Activated CD8-positive, alpha-beta memory T cell treated with anti-CD3 and anti-CD28 coated beads for 4 hours (primary cell): ENCODE results near the gene SRM.
"Not testable (repeated sequence)": the region's sequence is repeated elsewhere in the genome, so short reads cannot be mapped to it uniquely, and the experiment has no call there.

ENCODE experiments used
- DNase-seq, 2 donors: peaks; one replicate each; pipeline ENCODE4 v3.0.0-alpha.2; 2020; ENCODE audit warnings: low read depth in 2 of 2

The SRM gene

DNA sequence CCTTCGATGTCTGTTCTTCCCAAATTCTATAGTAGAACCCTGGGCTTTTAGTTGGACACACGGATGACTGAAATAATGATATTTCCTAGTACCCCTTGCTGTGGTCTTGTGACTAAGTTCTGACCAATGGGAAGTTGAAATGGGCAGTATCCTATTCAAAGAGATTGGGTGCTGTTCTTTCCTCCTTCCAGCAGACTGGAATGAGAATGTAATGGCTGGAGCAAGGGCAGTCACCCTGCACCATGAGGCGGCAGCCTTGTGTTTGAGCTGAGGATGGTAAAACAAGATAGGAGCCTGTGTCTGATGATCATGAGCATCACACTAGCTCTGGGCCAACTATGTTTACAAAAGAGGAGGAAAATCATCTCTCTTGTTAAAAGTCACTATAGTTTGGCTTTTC, 5.1 kb upstream of the SRM start:
- no peak for DNase-seq

DNA sequence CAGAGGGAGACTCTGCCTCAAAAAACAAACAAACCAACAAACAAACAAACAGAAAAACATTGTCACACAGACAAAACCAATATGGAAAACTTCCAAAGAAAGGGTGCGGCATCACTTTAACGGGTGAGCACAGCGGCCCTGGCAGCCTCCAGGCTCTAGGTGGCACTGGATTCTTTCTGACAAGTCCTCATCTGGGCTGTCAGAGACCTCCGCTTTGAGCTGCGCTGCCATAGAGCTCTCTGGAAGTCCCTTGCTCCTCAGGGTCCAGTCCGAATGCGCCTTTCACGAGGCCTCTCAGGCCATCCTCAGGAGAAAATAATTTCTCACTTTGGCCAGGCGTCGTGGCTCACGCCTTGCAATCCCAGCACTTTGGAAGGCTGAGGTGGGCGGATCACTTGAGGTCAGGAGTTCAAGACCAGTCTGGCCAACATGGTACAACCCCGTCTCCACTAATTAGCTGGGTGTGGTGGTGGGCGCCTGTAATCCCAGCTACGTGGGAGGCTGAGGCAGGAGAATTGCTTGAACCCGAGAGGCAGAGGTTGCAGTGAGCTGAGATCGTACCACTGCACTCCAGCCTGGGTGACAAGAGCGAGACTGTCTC, 4.2 kb upstream of the SRM start:
- not testable (repeated sequence) for DNase-seq

- DNase-seq = no peak
Observed at GRCh38 chr1:11062965-11063401, 3.2 kb upstream of the SRM start.

DNA sequence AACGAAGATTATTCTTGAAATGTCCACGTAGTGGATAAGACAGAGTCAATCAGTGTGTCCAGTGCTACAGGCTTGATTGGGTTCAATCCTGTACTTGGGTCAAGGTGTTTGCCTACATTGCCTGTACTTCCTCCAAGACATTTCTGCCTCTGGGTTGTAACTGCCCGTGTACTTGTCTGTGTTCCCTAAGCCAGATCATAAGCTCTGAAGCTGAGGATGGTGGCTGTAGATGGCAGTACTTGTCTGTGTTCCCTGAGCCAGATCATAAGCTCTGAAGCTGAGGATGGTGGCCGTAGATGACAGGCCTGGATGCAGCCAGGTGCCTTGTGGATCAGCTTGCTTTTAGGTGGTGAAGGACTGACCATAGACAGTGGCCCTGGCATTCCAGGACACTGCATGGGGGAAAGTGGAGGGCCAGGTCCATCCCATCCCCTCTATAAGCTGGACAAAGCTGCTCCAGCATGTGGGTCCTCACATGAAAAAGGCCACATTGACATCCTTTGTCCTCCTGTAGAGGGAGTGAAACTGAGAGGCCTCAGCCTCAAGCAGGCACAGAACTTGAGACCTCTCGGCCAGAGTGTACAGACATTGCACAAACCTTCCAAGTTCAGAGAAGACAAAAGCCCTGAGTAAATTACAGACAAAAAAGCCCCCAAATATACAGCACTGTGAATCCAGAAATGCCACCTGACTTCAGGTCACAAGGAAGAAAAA, 2.0 kb upstream of the SRM start:
- DNase-seq = no peak

DNA sequence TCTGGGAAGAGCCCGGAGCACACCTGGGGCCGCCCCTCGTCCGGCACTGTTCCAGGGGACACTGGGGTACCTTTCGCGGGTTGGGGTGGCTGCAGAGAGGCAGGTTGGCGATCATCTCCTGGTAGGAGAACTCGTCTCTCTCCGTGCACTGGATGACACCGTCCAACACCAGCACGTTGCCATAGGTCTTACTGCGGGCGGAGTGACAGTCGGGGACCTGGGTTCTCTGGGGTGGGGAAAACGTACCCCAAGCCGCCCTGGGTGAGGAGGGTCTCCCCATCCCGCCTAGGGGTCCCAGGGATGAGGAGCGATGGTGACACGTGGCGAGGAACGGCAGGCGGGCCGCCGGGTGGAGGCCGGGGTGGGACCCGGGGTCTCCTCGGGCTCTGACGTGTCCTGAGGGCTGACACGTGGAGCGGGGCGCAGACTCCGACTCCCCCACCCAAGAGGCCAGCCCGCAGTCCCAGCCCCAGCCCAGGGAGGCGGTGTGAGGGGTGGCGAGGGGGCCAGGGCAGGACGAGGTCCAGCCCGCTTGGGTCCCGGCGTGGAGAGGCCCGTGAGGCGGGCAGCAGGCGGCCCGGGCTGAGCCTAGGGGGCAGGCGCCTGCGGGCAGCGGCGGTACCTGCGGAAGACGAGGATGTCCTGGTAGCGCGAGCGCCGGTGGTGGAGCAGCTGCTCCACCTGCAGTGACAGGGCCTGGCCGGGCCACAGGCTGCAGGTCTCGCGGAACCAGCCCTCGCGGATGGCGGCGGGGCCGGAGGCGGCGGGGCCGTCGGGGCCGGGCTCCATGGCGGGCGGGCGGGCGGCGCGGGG, 457 bp downstream of the SRM start:
- peak in 1 of 2 donors; percentile 16 for DNase-seq

- no peak for DNase-seq
Observed at GRCh38 chr1:11058595-11059154, 1.1 kb downstream of the SRM start.

DNA sequence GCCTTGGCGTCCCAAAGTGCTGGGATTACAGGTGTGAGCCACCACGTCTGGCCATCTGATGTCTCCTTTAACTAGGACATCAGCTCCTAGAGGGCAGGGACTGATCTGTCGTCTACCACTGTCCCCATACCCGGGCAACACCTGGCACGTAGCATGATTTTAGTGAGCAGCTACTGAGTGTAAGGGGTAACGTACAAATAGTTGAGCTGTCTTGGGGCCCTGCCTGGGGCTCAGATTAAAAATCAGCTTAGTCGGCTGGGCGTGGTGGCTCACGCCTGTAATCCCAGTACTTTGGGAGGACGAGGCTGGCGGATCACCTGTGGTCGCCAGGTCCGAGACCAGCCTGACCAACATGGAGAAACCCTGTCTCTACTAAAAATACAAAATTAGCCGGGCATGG, 1.8 kb downstream of the SRM start:
- DNase-seq = no peak

DNA sequence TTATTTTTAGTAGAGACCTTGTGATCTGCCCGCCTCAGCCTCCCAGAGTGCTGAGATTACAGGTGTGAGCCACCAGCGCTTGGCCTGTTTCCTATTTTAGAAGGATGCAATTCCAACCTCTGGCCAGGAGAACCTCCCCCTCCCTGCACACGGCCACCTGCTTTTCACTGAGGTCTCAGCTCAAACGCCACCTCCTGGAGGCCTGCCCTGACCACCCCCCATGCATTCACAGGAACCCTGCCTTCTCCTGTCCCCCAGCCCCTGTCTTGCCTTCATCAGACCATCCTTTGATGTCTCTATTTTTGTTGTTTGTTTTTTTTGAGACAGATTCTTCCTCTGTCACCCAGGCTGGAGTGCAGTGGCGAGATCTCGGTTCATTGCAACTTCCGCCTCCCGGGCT, 2.3 kb downstream of the SRM start:
- no peak for DNase-seq

DNA sequence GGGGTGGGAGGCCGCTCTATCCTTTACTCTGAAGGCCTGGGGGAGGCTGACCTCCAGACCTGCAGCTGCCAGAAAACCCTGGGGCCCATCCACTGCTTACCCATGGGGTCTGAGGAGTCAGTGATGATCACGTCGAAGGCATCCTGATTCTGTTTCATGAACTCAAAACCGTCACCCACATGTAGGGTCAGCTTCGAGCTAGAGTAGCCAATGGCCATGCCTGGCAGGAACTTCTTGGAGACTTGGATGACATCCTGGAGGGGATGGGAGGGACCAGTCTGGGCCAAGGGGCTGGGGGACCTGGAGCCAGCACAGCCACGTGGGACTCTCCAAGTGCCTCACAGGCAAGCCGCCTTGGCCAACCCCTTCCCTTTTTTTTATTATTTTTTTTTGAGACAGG, 3.3 kb downstream of the SRM start:
- no peak for DNase-seq

DNA sequence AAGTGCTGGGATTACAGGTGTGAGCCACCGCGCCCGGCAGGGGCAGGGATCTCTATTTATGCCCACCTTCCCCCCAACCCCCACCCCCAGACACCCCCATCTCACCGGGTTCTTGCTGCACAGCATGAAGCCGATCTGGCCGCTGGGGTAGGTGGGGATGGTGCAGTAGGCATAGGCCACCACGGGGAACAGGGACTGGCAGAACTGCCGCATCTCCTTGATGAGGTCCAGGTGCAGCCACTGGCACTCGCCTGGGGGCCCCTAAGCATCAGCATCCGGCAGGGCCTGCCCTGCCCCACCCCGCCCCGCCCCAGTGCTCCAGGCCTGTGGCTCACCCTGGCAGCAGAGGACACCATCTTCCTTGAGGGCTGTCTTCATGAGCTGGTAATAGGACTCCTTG, 4.1 kb downstream of the SRM start:
- DNase-seq = no peak

DNA sequence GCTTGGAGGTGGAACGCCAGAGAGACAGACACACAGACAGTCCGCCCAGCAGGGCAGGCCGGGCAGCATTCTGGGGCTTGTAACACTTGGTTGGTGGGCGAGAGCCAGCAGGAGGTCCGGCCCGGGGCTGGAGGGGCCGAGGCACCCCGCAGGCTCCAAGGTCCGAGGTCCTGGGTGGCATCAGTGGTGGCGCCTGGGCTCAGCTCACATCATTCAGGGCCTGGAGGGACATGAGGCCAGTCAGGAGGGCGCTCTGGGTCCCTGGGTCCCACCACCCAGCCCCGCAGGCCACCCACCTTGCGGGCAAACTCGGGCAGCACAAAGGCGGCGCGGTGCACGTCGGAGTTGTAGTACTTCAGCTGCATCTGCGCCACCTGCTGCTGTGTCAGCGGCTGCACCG, 5.2 kb downstream of the SRM start:
- DNase-seq = no peak

- no peak for DNase-seq
Observed at GRCh38 chr1:11054181-11054580, 5.6 kb downstream of the SRM start.

DNA sequence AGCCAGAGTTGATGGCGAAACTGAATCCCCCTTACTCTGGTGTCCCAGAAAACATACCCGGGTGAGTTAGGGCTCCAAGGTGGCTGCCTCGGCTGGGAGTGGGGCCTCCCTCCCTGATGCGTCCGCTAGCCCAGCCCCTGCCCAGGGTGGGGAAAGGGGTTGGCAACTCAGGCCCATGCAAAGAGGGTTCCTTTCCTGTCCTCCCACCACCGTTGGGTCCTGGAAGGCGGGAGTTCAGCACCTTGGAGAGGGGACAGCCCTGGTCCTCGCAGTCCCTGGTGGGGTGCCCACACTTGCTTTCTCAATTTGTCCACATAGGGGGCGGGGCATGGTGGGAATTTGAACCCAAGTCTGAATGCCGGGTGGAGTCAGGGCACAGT, 6.1 kb downstream of the SRM start:
- no peak for DNase-seq

DNA sequence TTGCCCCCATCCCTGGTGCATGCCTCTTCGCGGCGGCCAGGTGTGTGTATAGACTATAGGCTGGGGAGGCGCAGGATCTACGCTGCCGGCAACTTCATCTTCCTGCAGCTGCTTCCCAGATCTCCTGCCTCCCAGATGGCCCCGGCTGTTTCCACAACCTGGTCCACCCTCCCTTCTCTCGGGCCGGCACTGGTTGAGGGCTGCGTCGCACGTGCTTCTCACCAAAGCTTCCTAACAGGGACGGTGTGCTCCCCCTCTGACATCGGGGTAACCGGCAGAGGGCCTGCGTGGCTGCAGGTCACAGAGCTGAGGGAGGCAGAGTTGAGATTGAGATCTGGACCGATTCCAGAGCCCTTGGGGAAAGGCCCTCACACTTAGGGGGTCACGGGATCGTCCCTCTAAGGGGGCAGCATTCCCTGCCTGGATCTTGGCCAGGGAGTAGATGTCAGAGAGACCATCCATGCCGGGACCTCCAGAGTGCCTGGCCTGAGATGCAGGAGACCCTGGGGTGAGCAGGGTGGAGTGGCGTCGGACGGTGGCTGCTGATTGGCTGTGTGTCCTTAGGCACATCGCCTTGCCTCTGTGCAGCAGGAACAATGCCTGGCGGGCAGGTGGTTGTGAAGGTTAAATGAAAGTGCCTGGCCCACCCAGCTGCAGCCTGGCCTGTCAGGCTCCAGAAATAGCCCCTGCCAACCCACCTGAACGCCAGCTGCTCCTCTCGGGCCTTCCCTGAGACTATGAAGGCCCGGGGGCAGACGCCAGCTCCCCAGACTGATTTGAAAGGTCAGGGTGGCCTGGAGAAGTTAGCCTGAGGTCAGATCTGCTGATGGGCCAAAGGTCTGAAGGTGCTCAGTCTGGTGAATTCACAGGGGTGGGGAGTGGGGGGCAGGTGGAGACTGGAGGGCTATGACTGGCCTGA, 6.7 kb downstream of the SRM start:
- no peak for DNase-seq

DNA sequence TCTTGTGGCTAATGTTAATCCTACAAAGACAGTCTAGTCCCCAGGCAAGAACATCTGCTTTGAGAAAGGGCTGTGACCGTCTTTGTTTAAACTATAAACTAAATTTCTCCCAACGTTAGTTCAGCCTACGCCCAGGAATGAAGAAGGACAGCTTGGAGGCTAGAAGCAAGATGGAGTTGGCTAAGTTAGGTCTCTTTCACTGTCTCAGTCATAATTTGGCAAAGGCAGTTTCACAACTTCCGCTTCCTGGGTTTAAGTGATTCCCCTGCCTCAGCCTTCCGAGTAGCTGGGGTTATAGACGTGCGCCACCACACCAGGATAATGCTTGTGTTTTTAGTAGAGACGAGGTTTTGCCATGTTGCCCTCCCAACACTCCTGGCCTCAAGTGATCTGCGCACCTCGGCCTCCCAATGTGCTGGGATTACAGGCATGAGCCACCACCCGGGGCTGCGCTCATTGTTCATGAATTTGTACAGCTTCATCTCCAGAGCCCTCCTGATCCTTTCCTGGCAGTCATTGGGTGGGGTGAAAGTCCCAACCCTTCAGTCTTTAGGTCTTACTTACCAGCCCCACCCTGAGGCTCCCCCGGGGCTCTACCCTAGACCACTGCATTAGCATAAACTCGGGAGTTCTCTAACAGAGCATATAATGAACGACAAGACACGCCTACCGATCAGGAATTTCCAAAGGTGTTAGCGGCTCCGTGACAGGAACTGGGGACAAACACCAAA, 7.9 kb downstream of the SRM start:
- DNase-seq = no peak

- not testable (repeated sequence) for DNase-seq
Observed at GRCh38 chr1:11051121-11051520, 8.7 kb downstream of the SRM start.

- DNase-seq = no peak
Observed at GRCh38 chr1:11046625-11047365, 13.0 kb downstream of the SRM start, which contains the start of gene MASP2. MASP2 (minus strand) TSS chr1:11047239; CDS start chr1:11047207, 32 bp downstream.

DNA sequence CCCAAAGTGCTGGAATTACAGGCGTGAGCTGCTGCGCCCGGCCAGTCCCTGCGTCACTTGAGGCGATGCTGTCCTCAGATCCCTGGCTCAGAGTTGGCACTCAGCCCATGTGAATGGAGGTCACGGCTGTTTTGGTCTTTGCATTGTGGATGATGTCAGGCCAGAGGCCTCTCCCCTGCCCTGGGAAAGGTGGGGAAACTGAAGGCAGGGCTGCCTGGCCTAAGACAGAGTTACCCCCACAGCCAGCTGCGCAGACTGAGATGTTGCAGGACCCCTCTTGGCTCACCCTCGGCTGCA, 13.6 kb downstream of the SRM start:
- DNase-seq = no peak

DNA sequence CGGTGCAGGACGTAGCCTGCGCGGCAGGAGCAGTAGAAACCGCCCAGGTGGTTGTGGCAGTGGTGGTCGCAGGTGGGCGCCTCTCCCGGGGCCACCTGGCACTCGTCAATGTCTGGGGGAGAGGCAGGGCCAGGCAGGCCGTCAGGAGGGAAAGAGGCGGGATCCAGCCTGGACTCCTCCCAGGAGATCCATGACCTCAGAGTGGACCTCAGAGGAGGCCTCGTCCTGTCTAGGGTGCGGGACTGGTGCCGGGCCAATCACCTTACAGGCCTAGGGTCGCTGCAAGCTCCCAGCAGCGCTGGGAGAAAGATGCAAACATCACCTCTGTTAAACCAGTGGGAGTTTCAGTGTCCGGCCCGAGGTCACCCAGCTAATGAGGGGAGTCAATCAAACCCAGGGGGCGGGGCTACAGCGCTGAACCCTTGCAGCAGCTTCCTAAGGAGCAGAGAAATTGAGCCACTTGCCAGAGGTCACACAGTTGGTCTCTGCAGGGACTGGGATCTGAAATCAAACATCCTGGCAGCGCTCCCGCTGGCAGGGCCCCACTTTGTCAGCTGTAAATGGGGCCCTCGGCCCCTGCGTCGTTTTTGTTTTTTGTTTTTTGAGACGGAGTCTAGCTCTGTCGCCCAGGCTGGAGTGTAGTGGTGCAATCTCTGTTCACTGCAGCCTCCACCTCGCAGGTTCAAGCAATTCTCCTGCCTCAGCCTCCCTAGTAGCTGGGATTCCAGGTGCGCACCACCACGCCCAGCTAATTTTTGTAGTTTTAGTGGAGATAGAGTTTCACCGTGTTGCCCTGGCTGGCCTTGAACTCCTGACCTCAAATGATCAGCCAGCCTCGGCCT, 14.2 kb downstream of the SRM start:
- DNase-seq = no peak
